SK-N-SH (cell line): Measurements from ENCODE around the gene IMPACT. TPM values are rescaled to one million over a fixed set of nuclear protein-coding genes. Genes with fewer than 3 reads are reported as not detected.
A peak's percentile ranks its signal among the peaks of the same experiment; 100 is the strongest.

Experiments
- CTCF ChIA-PET: fragments of 300-600, 350-600 bp; formaldehyde crosslinking; extraction: SDS; loops from one replicate; lab custom pipeline; 2021; lab: Yijun Ruan, JAX
- POLR2A ChIA-PET: fragments of 350-600 bp; sonication (Branson Sonifier 250); formaldehyde crosslinking; extraction: SDS; loops from one replicate; lab custom pipeline; 2020; ENCODE audit warnings: antibody characterized with exemption, inconsistent platforms; lab: Yijun Ruan, JAX
- DNase-seq: peaks from one replicate; pipeline ENCODE4 v3.0.0; 2012
- H2AFZ ChIP-seq: fragments of 200-600 bp; sonication (generic); 2 replicates; pipeline ENCODE4 v1.8.1; 2016; ENCODE audit warnings: antibody characterized with exemption, mild to moderate bottlenecking, low read depth
- H3F3A ChIP-seq: fragments of 200-600 bp; sonication (generic); replicated peaks from 2 replicates; pipeline ENCODE3; 2016; ENCODE audit warnings: antibody characterized with exemption, mild to moderate bottlenecking; ENCODE audit not compliant: insufficient read depth
- H3K27ac ChIP-seq, 2 experiments: fragments of 200-500 bp in 1 of 2; fragments of 200-600 bp in 1 of 2; sonication (Bioruptor generic) in 1 of 2; sonication (generic), shearing (Covaris generic) in 1 of 2; 2 replicates each; pipeline versions ENCODE4 v1.5.1 to v1.6.1; 2014 to 2016; ENCODE audit warnings: low read depth in 2 of 2, inconsistent platforms in 1 of 2, low read length in 1 of 2, mild to moderate bottlenecking in 1 of 2, mixed read lengths in 1 of 2
- H3K27me3 ChIP-seq: fragments of 200-600 bp; sonication (generic), shearing (Covaris generic); 2 replicates; pipeline ENCODE4 v1.6.1; 2016; ENCODE audit warnings: mixed run types; ENCODE audit not compliant: insufficient read depth
- H3K36me3 ChIP-seq, 2 experiments: fragments of 200-500 bp in 1 of 2; fragments of 200-600 bp in 1 of 2; sonication (Bioruptor generic) in 1 of 2; sonication (generic) in 1 of 2; replicated peaks in 1 of 2; 2 replicates each; pipeline versions ENCODE3 to v1.5.1; 2014 to 2016; ENCODE audit warnings: low read length in 1 of 2, mild to moderate bottlenecking in 1 of 2; ENCODE audit not compliant: insufficient read depth in 2 of 2, control insufficient read depth in 1 of 2
- H3K4me1 ChIP-seq, 2 experiments: fragments of 200-500 bp in 1 of 2; fragments of 200-600 bp in 1 of 2; sonication (Bioruptor generic) in 1 of 2; sonication (generic), shearing (Covaris generic) in 1 of 2; 2 replicates each; pipeline versions ENCODE4 v1.5.1 to v1.6.1; 2014 to 2016; ENCODE audit warnings: low read depth in 1 of 2, low read length in 1 of 2, mixed run types in 1 of 2; ENCODE audit not compliant: insufficient read depth in 2 of 2, control insufficient read depth in 1 of 2
- H3K4me2 ChIP-seq: fragments of 200-600 bp; sonication (generic), shearing (Covaris generic); 2 replicates; pipeline ENCODE4 v1.6.1; 2017; ENCODE audit warnings: mixed run types
- H3K4me3 ChIP-seq, 2 experiments: fragments of 200-500 bp in 1 of 2; fragments of 200-600 bp in 1 of 2; sonication (Bioruptor generic) in 1 of 2; sonication (generic), shearing (Covaris generic) in 1 of 2; 2 replicates each; pipeline versions ENCODE4 v1.5.1 to v1.8.1; 2014 to 2016; ENCODE audit warnings: low read depth in 2 of 2, inconsistent platforms in 1 of 2, low read length in 1 of 2, mild to moderate bottlenecking in 1 of 2, mixed read lengths in 1 of 2, moderate library complexity in 1 of 2
- H3K79me2 ChIP-seq: fragments of 200-600 bp; sonication (generic); 2 replicates; pipeline ENCODE4 v1.8.1; 2017; ENCODE audit warnings: mild to moderate bottlenecking; ENCODE audit not compliant: insufficient read depth
- H3K9ac ChIP-seq: fragments of 200-600 bp; sonication (generic); 2 replicates; pipeline ENCODE4 v1.6.1; 2017; ENCODE audit warnings: mixed run types
- H3K9me2 ChIP-seq: fragments of 200-600 bp; sonication (generic); 2 replicates; pipeline ENCODE4 v1.6.1; 2017; ENCODE audit warnings: mixed run types
- H3K9me3 ChIP-seq: fragments of 200-600 bp; sonication (generic); 2 replicates; pipeline ENCODE4 v1.6.1; 2017; ENCODE audit warnings: mixed run types, mild to moderate bottlenecking, moderate library complexity
- H4K20me1 ChIP-seq: fragments of 200-600 bp; sonication (generic); 2 replicates; pipeline ENCODE4 v1.6.1; 2017; ENCODE audit warnings: mild to moderate bottlenecking, mixed run types; ENCODE audit not compliant: insufficient read depth
- CHD2 ChIP-seq: fragments of 150-350 bp; IDR thresholded peaks from 2 replicates; pipeline ENCODE4 v1.6.1; 2018; ENCODE audit warnings: low read length; ENCODE audit not compliant: partially characterized antibody
- EP300 ChIP-seq, 2 experiments: IDR thresholded peaks; 2 replicates each; pipeline versions ENCODE4 v1.4.0 to v1.6.1; 2012; ENCODE audit warnings: borderline replicate concordance in 1 of 2, low read depth in 1 of 2, low read length in 1 of 2
- EZH2phosphoT487 ChIP-seq: fragments of 200-600 bp; sonication (generic); IDR thresholded peaks from 2 replicates; pipeline ENCODE4 v1.6.1; 2017; ENCODE audit warnings: low read depth, mixed run types, mild to moderate bottlenecking, antibody characterized with exemption, moderate library complexity, borderline replicate concordance
- GABPA ChIP-seq: IDR thresholded peaks from 2 replicates; pipeline ENCODE4 v1.4.0; 2012; ENCODE audit warnings: low read depth, mild to moderate bottlenecking
- GATA2 ChIP-seq: sonication (generic); formaldehyde crosslinking; IDR thresholded peaks from 2 replicates; pipeline ENCODE4 v1.5.0; 2020; ENCODE audit warnings: mild to moderate bottlenecking, missing genetic modification reagents
- IRF3 ChIP-seq: fragments of 150-350 bp; IDR thresholded peaks from 2 replicates; pipeline ENCODE4 v1.6.1; 2016; ENCODE audit warnings: mild to moderate bottlenecking, low read depth, low read length
- JUND ChIP-seq: IDR thresholded peaks from 2 replicates; pipeline ENCODE4 v1.4.0; 2012
- MEF2A ChIP-seq: IDR thresholded peaks from 2 replicates; pipeline ENCODE4 v1.4.0; 2012; ENCODE audit warnings: low read depth, borderline replicate concordance
- NFIC ChIP-seq: IDR thresholded peaks from 2 replicates; pipeline ENCODE4 v1.4.0; 2012; ENCODE audit warnings: borderline replicate concordance
- NRF1 ChIP-seq: IDR thresholded peaks from 2 replicates; pipeline ENCODE4 v1.6.1; 2012; ENCODE audit warnings: low read depth, mild to moderate bottlenecking, low read length
- POLR2AphosphoS5 ChIP-seq: IDR thresholded peaks from 2 replicates; pipeline ENCODE4 v1.6.1; 2012; ENCODE audit warnings: low read depth, low read length
- RAD21 ChIP-seq: IDR thresholded peaks from 2 replicates; pipeline ENCODE4 v1.6.1; 2012; ENCODE audit warnings: mild to moderate bottlenecking, low read length
- RCOR1 ChIP-seq: fragments of 150-350 bp; IDR thresholded peaks from 2 replicates; pipeline ENCODE4 v1.6.1; 2017; ENCODE audit warnings: antibody characterized with exemption, low read length
- RXRA ChIP-seq: IDR thresholded peaks from 2 replicates; pipeline ENCODE4 v1.4.0; 2012; ENCODE audit warnings: low read depth, mild to moderate bottlenecking, borderline replicate concordance
- SIN3A ChIP-seq: IDR thresholded peaks from 2 replicates; pipeline ENCODE4 v1.6.1; 2012; ENCODE audit warnings: low read depth, mild to moderate bottlenecking, low read length, moderate library complexity, borderline replicate concordance
- SMC3 ChIP-seq: IDR thresholded peaks from 2 replicates; pipeline ENCODE4 v1.6.1; 2012; ENCODE audit warnings: low read depth, low read length, improper control_type of control experiment
- USF1 ChIP-seq: IDR thresholded peaks from 2 replicates; pipeline ENCODE4 v1.4.0; 2012; ENCODE audit warnings: low read depth, borderline replicate concordance
- USF2 ChIP-seq: fragments of 150-350 bp; IDR thresholded peaks from 2 replicates; pipeline ENCODE4 v1.6.1; 2017; ENCODE audit warnings: antibody characterized with exemption, low read length, low read depth, borderline replicate concordance
- WGBS: methylation state at CpG from one replicate; pipeline ENCODE4 v1.1.6; 2017; ENCODE audit warnings: low lambda C conversion rate; 5-methylcytosine and 5-hydroxymethylcytosine counted together
- polyA plus RNA-seq, 3 experiments: library from polyadenylated mRNA; depleted of rRNA; stranded (reverse); fragments of >200 nt; gene quantifications; 2 replicates each; pipeline ENCODE4 v1.2.3, GENCODE V29; 2012
- TF ChIP-seq, protein P1 (sequence below): IDR thresholded peaks from 2 replicates; pipeline ENCODE4 v1.6.1; 2012; ENCODE audit warnings: mild to moderate bottlenecking, low read depth, low read length, moderate library complexity
- TF ChIP-seq, protein P2 (sequence below): IDR thresholded peaks from 2 replicates; pipeline ENCODE4 v1.4.0; 2012; ENCODE audit warnings: low read depth
- TF ChIP-seq, protein P3 (sequence below): fragments of 200-600 bp; sonication (generic); IDR thresholded peaks from 2 replicates; pipeline ENCODE4 v1.6.1; 2017; ENCODE audit warnings: antibody characterized with exemption, mild to moderate bottlenecking, moderate library complexity

Gene IMPACT, protein sequence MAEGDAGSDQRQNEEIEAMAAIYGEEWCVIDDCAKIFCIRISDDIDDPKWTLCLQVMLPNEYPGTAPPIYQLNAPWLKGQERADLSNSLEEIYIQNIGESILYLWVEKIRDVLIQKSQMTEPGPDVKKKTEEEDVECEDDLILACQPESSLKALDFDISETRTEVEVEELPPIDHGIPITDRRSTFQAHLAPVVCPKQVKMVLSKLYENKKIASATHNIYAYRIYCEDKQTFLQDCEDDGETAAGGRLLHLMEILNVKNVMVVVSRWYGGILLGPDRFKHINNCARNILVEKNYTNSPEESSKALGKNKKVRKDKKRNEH
- 13.0 and 21.5 TPM in 2 replicates for polyA plus RNA-seq (2012; rRNA removed)
- polyA plus RNA-seq (2012; cell fraction: cytosol; rRNA removed) = 25.2 and 33.6 TPM in 2 replicates
- 9.2 and 15.6 TPM in 2 replicates for polyA plus RNA-seq (2012; cell fraction: nucleus; rRNA removed)

- CTCF ChIA-PET = interaction anchor here (0.6 to 1.0 kb wide), 4 partner anchors 9 to 105 kb away, joined by 3 to 4 read pairs (median 4); no protein-coding TSS in a partner anchor
- TF ChIP-seq, protein P1, sequence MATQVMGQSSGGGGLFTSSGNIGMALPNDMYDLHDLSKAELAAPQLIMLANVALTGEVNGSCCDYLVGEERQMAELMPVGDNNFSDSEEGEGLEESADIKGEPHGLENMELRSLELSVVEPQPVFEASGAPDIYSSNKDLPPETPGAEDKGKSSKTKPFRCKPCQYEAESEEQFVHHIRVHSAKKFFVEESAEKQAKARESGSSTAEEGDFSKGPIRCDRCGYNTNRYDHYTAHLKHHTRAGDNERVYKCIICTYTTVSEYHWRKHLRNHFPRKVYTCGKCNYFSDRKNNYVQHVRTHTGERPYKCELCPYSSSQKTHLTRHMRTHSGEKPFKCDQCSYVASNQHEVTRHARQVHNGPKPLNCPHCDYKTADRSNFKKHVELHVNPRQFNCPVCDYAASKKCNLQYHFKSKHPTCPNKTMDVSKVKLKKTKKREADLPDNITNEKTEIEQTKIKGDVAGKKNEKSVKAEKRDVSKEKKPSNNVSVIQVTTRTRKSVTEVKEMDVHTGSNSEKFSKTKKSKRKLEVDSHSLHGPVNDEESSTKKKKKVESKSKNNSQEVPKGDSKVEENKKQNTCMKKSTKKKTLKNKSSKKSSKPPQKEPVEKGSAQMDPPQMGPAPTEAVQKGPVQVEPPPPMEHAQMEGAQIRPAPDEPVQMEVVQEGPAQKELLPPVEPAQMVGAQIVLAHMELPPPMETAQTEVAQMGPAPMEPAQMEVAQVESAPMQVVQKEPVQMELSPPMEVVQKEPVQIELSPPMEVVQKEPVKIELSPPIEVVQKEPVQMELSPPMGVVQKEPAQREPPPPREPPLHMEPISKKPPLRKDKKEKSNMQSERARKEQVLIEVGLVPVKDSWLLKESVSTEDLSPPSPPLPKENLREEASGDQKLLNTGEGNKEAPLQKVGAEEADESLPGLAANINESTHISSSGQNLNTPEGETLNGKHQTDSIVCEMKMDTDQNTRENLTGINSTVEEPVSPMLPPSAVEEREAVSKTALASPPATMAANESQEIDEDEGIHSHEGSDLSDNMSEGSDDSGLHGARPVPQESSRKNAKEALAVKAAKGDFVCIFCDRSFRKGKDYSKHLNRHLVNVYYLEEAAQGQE = no peak
- peak; percentile 94 for TF ChIP-seq GABPA
- TF ChIP-seq RCOR1 = peak; percentile 5; the same call in 1 of the 2 replicates
- TF ChIP-seq GATA2 = no peak
- TF ChIP-seq RAD21 = no peak
- TF ChIP-seq POLR2AphosphoS5 = peak; percentile 72
- no peak for TF ChIP-seq SMC3
- peak; percentile 29; the same call in 1 of the 2 replicates for TF ChIP-seq SIN3A
- no peak for TF ChIP-seq EZH2phosphoT487
- TF ChIP-seq, protein P2, sequence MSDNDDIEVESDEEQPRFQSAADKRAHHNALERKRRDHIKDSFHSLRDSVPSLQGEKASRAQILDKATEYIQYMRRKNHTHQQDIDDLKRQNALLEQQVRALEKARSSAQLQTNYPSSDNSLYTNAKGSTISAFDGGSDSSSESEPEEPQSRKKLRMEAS = peak; percentile 91
- TF ChIP-seq NFIC = no peak
- TF ChIP-seq RXRA = no peak
- no peak; a peak in 1 of 4 replicates for TF ChIP-seq EP300 (IDR thresholded peaks at IDR 0.05; ENCODE audit: borderline replicate concordance in 1 of 2, low read depth in 1 of 2, low read length in 1 of 2)
- no peak for TF ChIP-seq MEF2A
- no peak for TF ChIP-seq USF1
- no peak for TF ChIP-seq IRF3
- TF ChIP-seq JUND = no peak
- no peak for TF ChIP-seq USF2
- TF ChIP-seq, protein P3, sequence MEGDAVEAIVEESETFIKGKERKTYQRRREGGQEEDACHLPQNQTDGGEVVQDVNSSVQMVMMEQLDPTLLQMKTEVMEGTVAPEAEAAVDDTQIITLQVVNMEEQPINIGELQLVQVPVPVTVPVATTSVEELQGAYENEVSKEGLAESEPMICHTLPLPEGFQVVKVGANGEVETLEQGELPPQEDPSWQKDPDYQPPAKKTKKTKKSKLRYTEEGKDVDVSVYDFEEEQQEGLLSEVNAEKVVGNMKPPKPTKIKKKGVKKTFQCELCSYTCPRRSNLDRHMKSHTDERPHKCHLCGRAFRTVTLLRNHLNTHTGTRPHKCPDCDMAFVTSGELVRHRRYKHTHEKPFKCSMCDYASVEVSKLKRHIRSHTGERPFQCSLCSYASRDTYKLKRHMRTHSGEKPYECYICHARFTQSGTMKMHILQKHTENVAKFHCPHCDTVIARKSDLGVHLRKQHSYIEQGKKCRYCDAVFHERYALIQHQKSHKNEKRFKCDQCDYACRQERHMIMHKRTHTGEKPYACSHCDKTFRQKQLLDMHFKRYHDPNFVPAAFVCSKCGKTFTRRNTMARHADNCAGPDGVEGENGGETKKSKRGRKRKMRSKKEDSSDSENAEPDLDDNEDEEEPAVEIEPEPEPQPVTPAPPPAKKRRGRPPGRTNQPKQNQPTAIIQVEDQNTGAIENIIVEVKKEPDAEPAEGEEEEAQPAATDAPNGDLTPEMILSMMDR = no peak
- TF ChIP-seq CHD2 = peak; percentile 87
- no peak for TF ChIP-seq NRF1
These were observed at the start of gene IMPACT for GRCh38 chr18:24426398-24427294. IMPACT (plus strand) TSS chr18:24426670; CDS start chr18:24426757, 87 bp downstream.

More at GRCh38 chr18:24426398-24427294, at the start of gene IMPACT:
- Histone ChIP-seq H3K9ac (peak within 1 kb of the TSS; percentile 81), H3K27me3 (no peaks in the 10 kb centered on the region), H3K36me3 (peaks cover 11 to 15% of the 10 kb centered on the region in 2 experiments), H2AFZ (peak within 1 kb of the TSS; percentile 96), H3K27ac (peak within 1 kb of the TSS; percentile 53 to 92), H3F3A (no peaks in the 10 kb centered on the region), H3K4me2 (peak within 1 kb of the TSS; percentile 85), H4K20me1 (no peaks in the 10 kb centered on the region), H3K4me1 (peaks cover 0 to 7% of the 10 kb centered on the region in 2 experiments; a peak in 2 of 4 replicates), H3K79me2 (peaks cover 5% of the 10 kb centered on the region; the same call in 1 of the 2 replicates), H3K9me3 (no peaks in the 10 kb centered on the region), H3K9me2 (no peaks in the 10 kb centered on the region), H3K4me3 (peak within 1 kb of the TSS; percentile 68 to 88)
- DNase-seq = peak; percentile 96
- POLR2A ChIA-PET = interaction anchor here (0.6 to 1.9 kb wide), 9 partner anchors 10 to 58 kb away, joined by 3 to 11 read pairs (median 4); partner anchors contain the start of gene OSBPL1A
- 2% methylated on average over 30 of the region's 82 CpGs for WGBS
